ENCODE data around the gene CDH23. TPM values are rescaled to one million over a fixed set of nuclear protein-coding genes. Genes with fewer than 3 reads are reported as not detected.

CDH23 gene
- total RNA-seq, 4 donors from 2014 or later: 7.1 to 56.2 (median 25.4) TPM

DNA sequence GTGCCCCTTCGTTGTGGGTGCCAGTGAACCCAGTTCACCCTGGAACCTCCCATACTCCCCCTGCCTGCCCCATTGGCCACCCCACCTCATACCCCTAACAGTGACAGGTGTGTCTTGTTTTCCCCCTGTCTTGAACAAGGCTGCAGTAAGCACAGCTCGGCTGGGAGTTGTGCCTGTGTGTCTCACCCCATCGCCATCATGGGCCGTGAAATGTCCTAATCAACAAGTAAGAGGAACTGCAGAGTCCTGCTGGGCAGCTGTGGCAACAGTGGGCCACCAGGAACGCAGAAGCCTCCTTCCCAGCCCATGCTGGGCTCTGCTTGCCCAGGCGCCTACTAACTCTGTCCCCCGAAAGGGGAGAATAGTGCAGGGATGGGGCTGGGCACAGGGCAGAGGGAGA is 231.2 kb downstream of the CDH23 start:
- H3K27ac ChIP-seq: no peak overlapping the region
- H3K27me3 ChIP-seq: no peaks in the 10 kb centered on the region
- no peak for TF ChIP-seq POLR2A (IDR thresholded peaks at IDR 0.05)
- TF ChIP-seq, protein P1, sequence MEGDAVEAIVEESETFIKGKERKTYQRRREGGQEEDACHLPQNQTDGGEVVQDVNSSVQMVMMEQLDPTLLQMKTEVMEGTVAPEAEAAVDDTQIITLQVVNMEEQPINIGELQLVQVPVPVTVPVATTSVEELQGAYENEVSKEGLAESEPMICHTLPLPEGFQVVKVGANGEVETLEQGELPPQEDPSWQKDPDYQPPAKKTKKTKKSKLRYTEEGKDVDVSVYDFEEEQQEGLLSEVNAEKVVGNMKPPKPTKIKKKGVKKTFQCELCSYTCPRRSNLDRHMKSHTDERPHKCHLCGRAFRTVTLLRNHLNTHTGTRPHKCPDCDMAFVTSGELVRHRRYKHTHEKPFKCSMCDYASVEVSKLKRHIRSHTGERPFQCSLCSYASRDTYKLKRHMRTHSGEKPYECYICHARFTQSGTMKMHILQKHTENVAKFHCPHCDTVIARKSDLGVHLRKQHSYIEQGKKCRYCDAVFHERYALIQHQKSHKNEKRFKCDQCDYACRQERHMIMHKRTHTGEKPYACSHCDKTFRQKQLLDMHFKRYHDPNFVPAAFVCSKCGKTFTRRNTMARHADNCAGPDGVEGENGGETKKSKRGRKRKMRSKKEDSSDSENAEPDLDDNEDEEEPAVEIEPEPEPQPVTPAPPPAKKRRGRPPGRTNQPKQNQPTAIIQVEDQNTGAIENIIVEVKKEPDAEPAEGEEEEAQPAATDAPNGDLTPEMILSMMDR (IDR thresholded peaks at IDR 0.05): no peak
- H3K9me3 ChIP-seq: no peaks in the 10 kb centered on the region
- no peak overlapping the region for H3K4me3 ChIP-seq
- no peaks in the 10 kb centered on the region for H3K36me3 ChIP-seq
- H3K4me1 ChIP-seq: peaks cover 0 to 4% of the 10 kb centered on the region in 2 donors
- intact Hi-C loops (cut with DNase I; ENCODE audit: low total_unique reads): no loop called here
- DNase-seq: no peak

DNA sequence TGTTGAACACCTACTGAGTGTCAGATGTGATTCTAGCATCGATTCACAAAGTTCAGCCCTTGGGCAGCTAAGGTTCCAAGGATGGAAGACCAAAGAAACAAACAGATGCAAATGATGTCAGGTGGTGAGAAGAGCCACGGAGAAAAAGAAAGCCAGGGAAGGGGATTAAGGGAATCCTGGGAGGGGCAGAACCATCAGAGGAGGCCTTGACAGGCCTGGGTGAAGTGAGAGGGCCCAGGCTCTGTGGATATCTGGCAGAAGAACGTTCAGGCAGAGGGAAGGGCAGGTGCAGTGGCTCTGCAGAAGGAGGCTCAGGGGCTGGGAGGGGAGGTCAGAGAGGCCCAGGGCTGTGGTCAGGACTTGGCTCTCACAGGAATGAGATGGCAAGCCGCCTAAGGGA is 232.4 kb downstream of the CDH23 start:
- Histone ChIP-seq H3K27ac (no peak overlapping the region), H3K27me3 (no peaks in the 10 kb centered on the region), H3K9me3 (no peaks in the 10 kb centered on the region), H3K4me3 (no peak overlapping the region), H3K36me3 (no peaks in the 10 kb centered on the region), H3K4me1 (no peaks in the 10 kb centered on the region)
- no peak for DNase-seq
- TF ChIP-seq, protein P1 (IDR thresholded peaks at IDR 0.05): no peak
- no peak for TF ChIP-seq POLR2A (IDR thresholded peaks at IDR 0.05)
- intact Hi-C loops (cut with DNase I; ENCODE audit: low total_unique reads): no loop called here

DNA sequence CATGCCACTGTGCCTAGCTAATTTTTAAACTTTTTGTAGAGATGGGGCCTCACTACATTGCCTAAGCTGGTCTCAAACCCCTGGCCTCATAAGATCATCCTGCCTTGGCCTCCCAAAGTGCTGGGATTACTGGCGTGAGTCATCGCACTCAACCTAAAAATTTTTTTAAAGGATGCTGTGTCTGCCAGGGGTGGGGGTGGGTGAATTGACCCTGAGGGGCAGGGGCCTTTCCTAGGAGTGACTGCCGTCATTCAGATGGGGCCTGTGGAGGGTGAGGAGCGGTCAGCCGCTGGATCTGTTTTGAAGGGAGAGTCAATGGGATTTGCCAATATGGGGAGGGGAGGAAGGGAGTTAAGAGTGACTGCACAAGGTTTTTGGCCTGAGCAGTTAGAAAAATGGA is 233.4 kb downstream of the CDH23 start:
- Histone ChIP-seq H3K27ac (no peak overlapping the region), H3K9me3 (no peaks in the 10 kb centered on the region), H3K4me3 (no peak overlapping the region), H3K36me3 (no peaks in the 10 kb centered on the region), H3K4me1 (no peaks in the 10 kb centered on the region), H3K27me3 (no peaks in the 10 kb centered on the region)
- intact Hi-C loops (cut with DNase I; ENCODE audit: low total_unique reads): no loop called here
- no peak for DNase-seq
- TF ChIP-seq POLR2A (IDR thresholded peaks at IDR 0.05): no peak
- TF ChIP-seq, protein P1 (IDR thresholded peaks at IDR 0.05): no peak

DNA sequence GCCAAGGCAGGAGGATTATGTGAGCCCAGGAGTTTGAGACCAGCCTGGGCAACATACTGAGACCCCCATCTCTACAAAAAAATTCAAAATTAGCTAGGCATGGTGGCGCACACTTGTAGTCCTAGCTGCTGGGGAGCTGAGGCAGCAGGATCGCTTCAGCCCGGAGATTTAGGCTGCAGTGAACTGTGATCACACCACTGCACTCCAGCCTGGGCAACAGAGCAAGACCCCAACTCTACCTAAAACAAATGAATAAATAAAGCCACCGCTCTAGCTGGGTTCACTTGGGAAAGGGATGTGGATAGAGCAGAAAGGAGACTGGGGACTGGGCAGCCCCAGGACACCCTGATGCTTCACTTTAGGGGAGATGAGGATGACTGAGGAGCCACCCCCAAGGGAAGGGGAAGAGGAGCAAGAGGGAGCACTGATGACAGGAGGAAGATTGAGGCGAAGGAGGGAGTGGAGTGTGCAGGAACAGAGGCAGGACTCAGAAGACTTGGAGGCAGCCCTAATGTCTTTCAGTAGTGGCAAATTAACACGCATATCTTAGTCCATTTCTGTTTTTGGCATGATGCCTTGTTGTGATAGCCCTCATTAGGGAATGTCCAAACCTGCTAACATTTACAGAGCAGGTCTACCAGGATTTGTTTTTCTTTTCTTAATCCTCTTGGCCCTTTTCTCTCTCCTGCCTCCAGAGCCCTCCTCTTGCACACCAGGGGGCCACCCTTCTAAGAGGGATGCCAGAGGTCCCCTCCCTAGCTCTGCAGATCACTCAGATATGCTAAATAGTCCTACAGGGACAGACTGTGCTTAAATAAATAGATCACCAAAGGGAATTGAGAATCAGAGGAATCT is 234.5 kb downstream of the CDH23 start:
- Histone ChIP-seq H3K9me3 (no peaks in the 10 kb centered on the region), H3K36me3 (no peaks in the 10 kb centered on the region), H3K4me1 (no peaks in the 10 kb centered on the region), H3K27ac (no peak overlapping the region), H3K27me3 (no peaks in the 10 kb centered on the region), H3K4me3 (no peak overlapping the region)
- intact Hi-C loops (cut with DNase I; ENCODE audit: low total_unique reads): no loop called here
- no peak for DNase-seq
- no peak for TF ChIP-seq POLR2A (IDR thresholded peaks at IDR 0.05)
- TF ChIP-seq, protein P1 (IDR thresholded peaks at IDR 0.05): no peak

DNA sequence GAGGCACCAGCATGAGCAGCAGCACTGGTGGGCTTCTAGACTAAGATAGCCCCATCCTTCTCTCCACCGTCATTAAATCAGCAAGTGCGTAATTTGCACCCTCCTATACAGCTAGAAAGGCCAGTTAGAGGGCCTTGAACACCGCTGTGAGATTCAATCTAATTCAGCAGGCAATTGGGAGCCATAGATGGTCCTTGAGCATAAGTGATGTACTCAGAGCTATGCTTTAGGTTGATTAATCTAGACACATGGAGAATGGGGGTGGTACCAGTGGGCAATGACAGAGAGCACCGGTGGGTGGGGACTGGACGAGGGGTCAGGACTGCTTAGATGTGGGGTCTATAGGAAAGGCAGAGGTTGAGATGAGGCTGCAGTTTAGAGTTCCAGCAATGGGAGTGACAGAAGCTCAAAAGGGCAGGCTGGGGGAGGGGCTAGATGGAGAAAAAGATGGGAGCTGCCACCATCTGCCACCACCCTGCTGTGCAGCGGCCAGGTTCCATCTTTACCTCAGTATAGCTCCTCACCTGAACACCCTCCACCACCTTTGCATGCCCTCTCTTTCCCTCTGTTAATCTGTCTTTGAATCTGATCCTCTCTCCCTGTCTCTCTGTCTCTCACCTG is 235.6 kb downstream of the CDH23 start:
- no peaks in the 10 kb centered on the region for H3K9me3 ChIP-seq
- no peaks in the 10 kb centered on the region for H3K36me3 ChIP-seq
- no peaks in the 10 kb centered on the region for H3K4me1 ChIP-seq
- no peak for TF ChIP-seq POLR2A (IDR thresholded peaks at IDR 0.05)
- TF ChIP-seq, protein P1 (IDR thresholded peaks at IDR 0.05): no peak
- DNase-seq: no peak
- no peak overlapping the region for H3K4me3 ChIP-seq
- no peak overlapping the region for H3K27ac ChIP-seq
- H3K27me3 ChIP-seq: no peaks in the 10 kb centered on the region
- intact Hi-C loops (cut with DNase I; ENCODE audit: low total_unique reads): no loop called here

All from uterus (tissue), 4 donors.